Testis (tissue), 3 donors: ENCODE results near the gene CENPV. TPM values are rescaled to one million over a fixed set of nuclear protein-coding genes. Genes with fewer than 3 reads are reported as not detected.
A peak's percentile ranks its signal among the peaks of the same experiment; 100 is the strongest.

Source experiments
- DNase-seq: peaks from one replicate; pipeline ENCODE4 v3.0.0-alpha.2; 2019
- H3K27ac ChIP-seq, 2 donors: fragments of 200-600 bp; sonication (generic); one replicate each; pipeline ENCODE4 v1.5.1; 2019
- H3K27me3 ChIP-seq: fragments of 200-600 bp; sonication (generic); one replicate; pipeline ENCODE4 v1.5.1; 2019
- H3K36me3 ChIP-seq: fragments of 200-600 bp; sonication (generic); one replicate; pipeline ENCODE4 v1.5.1; 2017; ENCODE audit warnings: low read depth; ENCODE audit errors: missing control alignments
- H3K4me1 ChIP-seq: fragments of 200-600 bp; sonication (generic); one replicate; pipeline ENCODE4 v1.5.1; 2019
- H3K4me3 ChIP-seq, 2 donors: fragments of 200-600 bp; sonication (generic); one replicate each; pipeline ENCODE4 v1.5.1; 2017 to 2019
- H3K9me3 ChIP-seq: fragments of 200-600 bp; sonication (generic); one replicate; pipeline ENCODE4 v1.5.1; 2017
- CTCF ChIP-seq, 3 experiments: fragments of 450-650 bp in 2 of 3; fragments of 200-600 bp in 1 of 3; sonication (generic) in 1 of 3; IDR thresholded peaks; one replicate each; pipeline ENCODE4 v1.5.1; 2016 to 2019; ENCODE audit warnings: antibody characterized with exemption in 3 of 3, mild to moderate bottlenecking in 2 of 3, moderate library complexity in 1 of 3
- POLR2A ChIP-seq: fragments of 450-650 bp; IDR thresholded peaks from one replicate; pipeline ENCODE4 v1.6.1; 2017; ENCODE audit warnings: antibody characterized with exemption, mild to moderate bottlenecking, moderate library complexity
- WGBS, 2 donors: methylation state at CpG; one replicate each; pipeline ENCODE4 v1.1.5; 2018; 5-methylcytosine and 5-hydroxymethylcytosine counted together
- intact Hi-C: fragments of 100-400 bp; cut with DNase I; formaldehyde crosslinking; loops from one replicate; pipeline ENCODE4 v1.15.1; 2023; ENCODE audit warnings: low total_unique reads
- polyA plus RNA-seq: library from polyadenylated mRNA; stranded (reverse); fragments of 350-450 nt; fragmentation: Illumina TruSeq; extraction: RNeasy Lipid Tissue Mini Kit (QIAGEN cat#74804); gene quantifications from one replicate; pipeline ENCODE4 v1.2.3, GENCODE V29; 2014; ENCODE audit warnings: low read depth, low replicate concordance; ENCODE audit not compliant: insufficient read depth
- total RNA-seq, 2 donors: library from RNA; depleted of rRNA; stranded (reverse); fragments of >200 nt; gene quantifications; one replicate each; pipeline ENCODE4 v1.2.3, GENCODE V29; 2016

The CENPV gene
- total and polyA plus RNA-seq, 3 donors from 2014 or later: 73.5 to 119 (median 82.3) TPM

GRCh38 chr17:16352667-16353316 lies 477 bp downstream of the CENPV start:
- H3K27me3 ChIP-seq: no peaks in the 10 kb centered on the region
- H3K9me3 ChIP-seq: no peaks in the 10 kb centered on the region
- TF ChIP-seq POLR2A (no peak), CTCF (IDR thresholded peaks at IDR 0.05) (no peak)
- H3K36me3 ChIP-seq: no peaks in the 10 kb centered on the region
- intact Hi-C loops: no loop called here
- peak overlapping the region; percentile 82 to 83 for H3K27ac ChIP-seq
- H3K4me3 ChIP-seq: peak overlapping the region; percentile 76 to 78
- peak; percentile 64 for DNase-seq
- WGBS, 2 donors: 0% methylated on average over 18 to 40 of the region's 75 CpGs
- H3K4me1 ChIP-seq: peaks cover 4% of the 10 kb centered on the region

- Histone ChIP-seq H3K4me1 (peaks cover 4% of the 10 kb centered on the region), H3K36me3 (no peaks in the 10 kb centered on the region), H3K27me3 (no peaks in the 10 kb centered on the region), H3K4me3 (peak overlapping the region; percentile 76 to 78), H3K27ac (peak overlapping the region; percentile 82 to 83), H3K9me3 (no peaks in the 10 kb centered on the region)
- 1 to 3% methylated on average over 25 of the region's 25 CpGs for WGBS, 2 donors
- intact Hi-C loops: no loop called here
- peak; percentile 64 for DNase-seq
- TF ChIP-seq CTCF (IDR thresholded peaks at IDR 0.05) (no peak), POLR2A (no peak)
Observed at GRCh38 chr17:16352303-16352666, 984 bp downstream of the CENPV start.

GRCh38 chr17:16351831-16352230 lies 1.4 kb downstream of the CENPV start:
- WGBS, 2 donors: 23 to 30% methylated on average over 10 of the region's 10 CpGs
- Histone ChIP-seq H3K27ac (peak overlapping the region in 1 of 2 donors; percentile 82), H3K4me3 (peak overlapping the region; percentile 76 to 78), H3K27me3 (no peaks in the 10 kb centered on the region), H3K9me3 (no peaks in the 10 kb centered on the region), H3K4me1 (peaks cover 4% of the 10 kb centered on the region), H3K36me3 (no peaks in the 10 kb centered on the region)
- no peak for TF ChIP-seq CTCF (IDR thresholded peaks at IDR 0.05)
- no peak for TF ChIP-seq POLR2A
- intact Hi-C loops: no loop called here
- no peak for DNase-seq

- Histone ChIP-seq H3K27me3 (no peaks in the 10 kb centered on the region), H3K27ac (peak overlapping the region in 1 of 2 donors; percentile 50), H3K9me3 (no peaks in the 10 kb centered on the region), H3K4me1 (peaks cover 4% of the 10 kb centered on the region), H3K4me3 (no peak overlapping the region), H3K36me3 (no peaks in the 10 kb centered on the region)
- WGBS, 2 donors: 93 to 100% methylated on average over 5 of the region's 5 CpGs
- DNase-seq: no peak
- TF ChIP-seq CTCF (IDR thresholded peaks at IDR 0.05): no peak
- TF ChIP-seq POLR2A: no peak
- intact Hi-C loops: no loop called here
Observed at GRCh38 chr17:16349431-16349830, 3.8 kb downstream of the CENPV start.

- DNase-seq: no peak
- Histone ChIP-seq H3K4me3 (no peak overlapping the region), H3K27me3 (no peaks in the 10 kb centered on the region), H3K9me3 (no peaks in the 10 kb centered on the region), H3K36me3 (no peaks in the 10 kb centered on the region), H3K27ac (peak overlapping the region in 1 of 2 donors; percentile 50), H3K4me1 (peaks cover 4% of the 10 kb centered on the region)
- intact Hi-C loops: no loop called here
- TF ChIP-seq POLR2A (no peak), CTCF (IDR thresholded peaks at IDR 0.05) (no peak)
- 80 to 83% methylated on average over 4 to 6 of the region's 6 CpGs for WGBS, 2 donors
Observed at GRCh38 chr17:16348586-16348985, 4.7 kb downstream of the CENPV start.
